GDM1 (cell line): ENCODE results near the gene HS3ST5.

Source experiments
- DNase-seq: peaks from one replicate; lab custom pipeline; 2025; lab: John Stamatoyannopoulos, UW

Gene HS3ST5, protein sequence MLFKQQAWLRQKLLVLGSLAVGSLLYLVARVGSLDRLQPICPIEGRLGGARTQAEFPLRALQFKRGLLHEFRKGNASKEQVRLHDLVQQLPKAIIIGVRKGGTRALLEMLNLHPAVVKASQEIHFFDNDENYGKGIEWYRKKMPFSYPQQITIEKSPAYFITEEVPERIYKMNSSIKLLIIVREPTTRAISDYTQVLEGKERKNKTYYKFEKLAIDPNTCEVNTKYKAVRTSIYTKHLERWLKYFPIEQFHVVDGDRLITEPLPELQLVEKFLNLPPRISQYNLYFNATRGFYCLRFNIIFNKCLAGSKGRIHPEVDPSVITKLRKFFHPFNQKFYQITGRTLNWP

DNA sequence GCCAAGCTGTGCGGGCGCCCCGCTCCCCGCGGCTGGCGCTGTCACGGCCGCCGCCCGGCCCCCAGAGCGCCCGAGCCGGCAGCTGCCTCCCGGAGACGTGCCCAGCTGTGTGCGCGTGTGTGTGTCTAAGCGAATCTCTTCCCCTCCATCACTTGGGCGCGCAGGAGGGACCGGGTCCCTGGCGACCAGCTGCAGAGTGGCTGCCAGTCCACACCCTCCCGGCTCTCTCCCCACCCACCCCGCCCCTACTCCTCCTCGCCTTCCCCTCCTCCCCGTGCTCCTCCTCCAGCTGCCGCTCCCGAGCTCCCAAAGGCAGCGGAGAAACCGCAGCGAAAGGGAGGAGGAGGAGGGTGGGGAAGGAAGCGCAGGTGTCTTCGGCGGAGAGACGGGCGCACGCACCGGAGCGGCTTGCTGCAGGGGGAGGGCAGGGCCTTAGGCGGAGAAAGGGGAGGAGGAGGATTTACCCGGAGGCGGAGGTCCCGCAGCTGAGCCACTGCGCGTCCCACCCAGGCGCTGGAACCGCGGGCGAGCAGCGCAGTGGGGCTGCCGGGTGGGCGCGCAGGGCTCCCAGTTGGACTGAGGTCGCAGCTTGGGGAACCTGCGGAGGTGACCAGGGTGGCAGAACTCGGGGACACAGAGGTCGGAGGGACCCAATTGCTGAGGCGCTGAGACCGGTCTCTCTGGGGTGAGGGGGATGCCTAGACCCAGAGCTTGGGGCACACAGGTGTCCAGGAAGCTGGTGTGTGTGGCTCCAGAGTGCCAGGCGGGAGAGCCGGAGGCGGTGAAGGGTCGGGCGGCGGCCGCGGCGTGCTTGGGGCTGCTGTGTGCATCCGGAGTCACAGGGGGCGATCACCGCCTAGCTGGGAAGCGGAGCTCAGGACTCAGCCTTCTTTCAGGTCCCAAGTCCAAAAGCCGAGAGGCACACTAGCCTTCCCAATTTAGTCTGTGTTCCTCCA lies at the start of gene HS3ST5:
Gene HS3ST5 (minus strand): TSS at position 198 of the 956 bp plus-strand sequence. CDS start 280,178 bp downstream, outside the sequence.
- DNase-seq, result no peak

DNA sequence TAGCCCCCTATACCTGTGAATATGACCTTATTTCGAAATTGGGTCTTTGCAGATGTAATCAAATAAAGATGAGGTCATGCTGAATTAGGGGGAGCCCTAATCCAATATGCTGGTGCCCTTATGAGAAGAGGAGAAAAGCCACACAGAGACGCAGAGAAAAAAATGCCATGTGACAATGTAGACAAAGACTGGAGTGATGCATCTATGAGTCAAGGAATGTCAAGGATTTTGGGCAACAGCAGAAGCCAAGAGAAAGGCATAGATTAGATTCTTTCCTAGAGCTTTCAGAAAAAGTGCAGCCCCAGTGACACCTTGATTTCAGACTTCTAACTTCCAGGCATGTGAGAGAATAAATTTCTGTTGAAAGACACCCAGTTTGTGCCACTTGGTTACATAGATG lies 47.4 kb upstream of the HS3ST5 start:
- no peak for DNase-seq

DNA sequence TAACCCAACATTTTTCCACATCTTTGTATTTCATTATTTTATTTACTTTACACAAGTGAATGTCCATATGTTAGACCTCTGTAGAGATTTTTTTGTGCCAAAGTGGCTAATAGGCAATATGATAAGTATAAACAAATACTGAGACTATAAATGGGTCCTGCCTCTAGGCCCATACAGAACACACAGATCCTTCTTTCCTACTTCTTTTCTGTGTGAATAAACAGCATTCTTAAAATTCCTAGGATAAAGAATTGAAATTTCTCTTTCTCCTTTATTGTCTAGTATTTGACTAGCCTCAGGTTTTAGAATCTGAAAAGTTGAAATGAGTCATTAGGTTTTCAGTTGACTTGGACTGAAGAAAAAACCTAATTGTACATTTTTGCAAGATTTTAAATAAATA lies 46.3 kb upstream of the HS3ST5 start:
- DNase-seq, result no peak

DNA sequence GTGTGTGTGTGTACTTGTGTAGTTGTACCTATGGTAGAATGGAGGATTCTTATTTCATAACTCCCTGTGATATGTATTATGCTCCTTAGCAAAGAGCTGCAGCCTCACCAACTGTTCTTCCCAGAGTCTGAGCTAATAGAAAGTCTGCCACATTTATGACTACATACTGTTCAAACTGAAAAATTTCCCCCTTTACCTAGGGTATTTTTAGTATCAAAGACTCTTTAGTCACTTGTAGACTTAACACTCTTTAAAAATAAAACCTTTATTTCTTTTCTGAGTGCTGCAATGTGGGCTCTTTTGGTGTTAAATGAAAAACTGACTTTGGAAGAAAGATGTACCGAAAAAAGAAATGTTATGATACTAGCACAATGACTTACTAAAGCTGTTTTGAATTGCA lies 39.6 kb upstream of the HS3ST5 start:
- DNase-seq, result no peak

DNA sequence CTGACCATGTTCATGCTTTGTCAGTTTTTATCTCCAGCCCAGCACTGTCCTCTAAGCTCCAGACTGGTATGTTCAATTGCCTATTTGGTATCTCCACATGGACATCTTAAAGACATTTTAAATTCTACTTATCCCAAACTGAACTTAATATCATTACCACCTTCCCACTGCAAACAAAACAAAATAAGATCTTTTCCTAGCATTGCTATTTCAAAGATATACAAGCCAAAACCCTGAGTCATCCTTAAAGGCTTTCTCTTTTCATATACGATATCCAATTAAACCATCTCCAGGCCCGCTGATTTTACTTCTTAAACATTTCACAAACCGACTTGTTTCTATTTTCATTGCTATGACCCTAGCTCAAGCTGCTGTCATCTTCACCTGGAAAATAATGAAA lies 35.1 kb upstream of the HS3ST5 start:
- no peak for DNase-seq

DNA sequence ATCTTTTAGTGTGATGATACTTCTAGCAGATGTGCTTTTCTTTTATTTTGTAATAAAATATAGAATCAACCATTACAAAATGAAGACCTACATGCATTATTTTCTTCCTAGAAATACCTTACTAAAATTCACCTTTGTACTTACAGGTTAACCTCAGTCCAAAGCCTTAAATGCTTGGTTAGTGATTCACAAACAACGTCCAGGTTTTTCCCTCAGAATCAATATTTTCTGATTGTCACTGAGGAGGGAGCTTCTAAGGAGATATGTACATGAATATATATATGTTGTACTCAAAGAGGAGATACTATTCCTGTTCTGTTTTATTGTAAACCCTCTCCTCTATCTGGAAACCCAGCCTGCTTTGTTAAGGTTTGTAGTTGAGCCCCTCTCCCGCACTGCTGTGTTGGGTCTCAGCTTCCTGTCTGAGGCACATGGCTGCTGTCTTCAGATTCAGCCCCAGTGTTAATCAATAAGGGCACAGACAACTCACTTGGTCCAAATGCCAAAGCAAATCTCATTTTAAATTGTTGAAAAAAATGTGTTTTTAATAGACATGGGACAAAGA lies 33.9 kb upstream of the HS3ST5 start:
- DNase-seq, result no peak

DNA sequence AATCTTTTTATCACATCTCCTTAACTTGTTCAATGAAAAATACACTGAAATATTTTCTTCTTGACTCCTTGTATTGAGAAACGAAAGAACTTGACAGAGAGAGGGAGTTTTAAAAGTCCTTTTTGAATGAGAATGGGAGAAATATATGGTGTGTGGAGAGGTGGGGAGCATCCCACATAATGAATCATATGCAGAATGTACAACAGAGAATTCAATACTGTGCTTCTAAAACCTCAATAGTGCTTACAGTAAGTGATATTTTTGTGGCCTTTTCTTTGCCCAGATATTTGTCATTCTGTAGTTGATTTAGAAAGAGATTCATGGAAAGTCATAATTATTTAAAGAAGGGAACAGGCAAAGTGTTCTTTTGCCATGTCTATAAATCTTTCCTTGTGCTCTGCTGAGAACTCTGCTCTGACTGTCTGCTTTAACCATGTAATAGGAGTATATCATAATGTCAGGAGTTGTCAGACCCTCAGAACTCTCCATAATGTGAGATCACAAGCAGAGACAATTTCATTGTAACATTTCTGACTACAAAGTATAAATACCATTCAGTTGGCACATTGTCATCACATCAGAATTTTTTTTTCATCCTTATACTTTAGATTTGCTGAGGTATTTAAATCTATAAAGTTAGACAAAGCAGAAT lies 32.8 kb upstream of the HS3ST5 start:
- DNase-seq, result no peak

DNA sequence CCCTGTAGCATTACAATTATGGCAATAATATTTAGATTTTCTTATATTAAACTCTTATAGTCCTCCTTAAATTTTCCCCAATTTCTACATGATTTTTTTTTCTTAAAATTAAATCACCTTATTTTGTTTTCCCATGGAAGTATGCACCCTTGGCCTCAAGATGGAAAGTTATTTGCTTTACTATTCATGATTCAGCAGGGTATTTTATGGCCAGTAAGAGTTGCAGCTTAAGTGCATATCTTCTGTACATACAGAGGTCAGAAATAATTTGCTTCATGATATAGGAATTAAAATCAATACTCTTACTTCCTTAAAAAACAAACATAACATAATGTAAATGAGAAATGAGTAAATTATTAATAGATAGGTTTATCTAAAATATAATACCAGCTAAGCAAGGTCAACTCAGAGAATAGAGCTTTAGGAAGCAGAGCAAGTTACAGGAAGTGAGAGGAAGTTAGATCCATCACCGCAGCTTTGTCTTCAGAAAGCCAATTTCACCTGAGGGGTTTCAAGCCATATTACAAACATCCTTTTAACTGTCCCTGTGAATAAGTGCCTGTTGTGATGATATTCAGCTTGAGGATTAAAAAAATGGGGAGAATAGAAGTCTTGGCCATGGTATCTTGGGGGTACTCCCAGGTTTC lies 24.6 kb upstream of the HS3ST5 start:
- no peak for DNase-seq

DNA sequence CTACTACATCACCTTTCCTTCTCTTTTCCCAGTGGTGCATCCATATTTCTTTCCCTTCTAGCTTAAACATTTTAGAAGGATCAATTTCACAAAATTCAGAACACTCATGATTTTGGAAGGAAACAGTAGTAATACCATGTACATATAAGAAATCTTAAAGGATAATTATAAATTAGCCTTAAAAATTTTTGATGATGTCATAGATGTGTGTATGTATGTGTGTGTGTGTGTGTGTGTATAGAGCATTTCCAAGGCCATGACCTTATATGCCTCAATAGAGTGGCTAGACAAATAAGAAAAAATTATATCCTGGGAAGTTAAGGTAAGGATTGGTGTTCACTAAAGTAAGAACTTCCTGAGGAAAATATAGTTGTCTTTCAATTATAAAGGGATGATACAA lies 24.1 kb upstream of the HS3ST5 start:
- no peak for DNase-seq

DNA sequence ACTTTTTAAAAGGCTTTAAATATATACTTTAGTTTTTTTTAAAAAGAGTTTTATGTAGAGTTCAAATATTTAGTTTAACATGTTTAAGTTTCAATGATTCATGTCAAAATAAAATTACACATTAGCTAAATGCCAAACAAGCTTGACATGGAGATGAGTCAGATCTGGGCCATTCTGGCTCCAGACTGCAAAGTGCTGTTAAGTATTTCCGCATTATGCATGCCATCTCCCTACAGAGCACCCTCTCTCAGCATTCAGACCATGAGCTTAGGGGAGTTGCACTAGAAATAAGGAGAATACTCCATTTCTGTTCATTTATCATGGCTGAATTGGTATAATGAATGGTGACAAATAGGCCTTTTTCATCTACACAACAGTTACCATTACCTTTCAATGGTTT lies 21.5 kb upstream of the HS3ST5 start:
- DNase-seq, result no peak

DNA sequence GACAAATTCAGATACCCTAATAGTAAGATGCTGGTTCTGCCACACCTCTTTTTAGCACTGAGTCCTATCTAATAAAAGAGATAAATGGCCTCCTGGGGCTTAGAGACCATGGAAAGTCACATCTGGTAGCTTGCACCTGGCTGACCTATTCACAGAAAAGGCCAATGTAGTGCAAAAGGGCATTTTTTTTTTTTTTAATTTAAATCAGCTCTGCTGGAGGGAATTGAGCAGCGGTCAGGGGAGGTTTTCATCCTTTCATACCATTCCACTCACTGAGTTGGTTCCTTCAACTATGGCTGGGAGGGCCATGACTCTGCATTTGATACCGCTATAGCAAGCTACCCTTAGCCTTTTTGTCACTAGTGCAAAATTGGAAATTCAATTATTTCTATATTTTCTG lies 20.1 kb upstream of the HS3ST5 start:
- DNase-seq, result no peak

DNA sequence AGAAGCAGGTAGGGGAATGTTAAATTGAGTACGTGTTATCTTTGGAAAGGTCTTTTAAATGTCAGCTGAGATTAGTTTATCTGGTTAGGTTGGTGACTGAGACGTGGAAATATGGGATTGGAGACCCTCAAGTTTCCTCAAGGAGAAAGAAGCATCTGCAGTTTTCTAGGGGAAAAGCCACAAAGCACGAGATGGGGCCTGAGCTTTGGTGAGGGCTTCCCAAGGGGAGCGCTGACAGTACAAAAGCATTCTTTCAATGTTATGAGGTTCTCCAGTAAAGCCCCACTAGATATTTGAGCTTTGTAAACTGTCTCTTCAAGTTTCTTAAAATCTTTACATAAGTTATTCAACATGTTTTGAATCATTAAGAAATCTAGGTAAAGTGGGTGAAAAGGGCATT lies 19.6 kb upstream of the HS3ST5 start:
- DNase-seq, result no peak

DNA sequence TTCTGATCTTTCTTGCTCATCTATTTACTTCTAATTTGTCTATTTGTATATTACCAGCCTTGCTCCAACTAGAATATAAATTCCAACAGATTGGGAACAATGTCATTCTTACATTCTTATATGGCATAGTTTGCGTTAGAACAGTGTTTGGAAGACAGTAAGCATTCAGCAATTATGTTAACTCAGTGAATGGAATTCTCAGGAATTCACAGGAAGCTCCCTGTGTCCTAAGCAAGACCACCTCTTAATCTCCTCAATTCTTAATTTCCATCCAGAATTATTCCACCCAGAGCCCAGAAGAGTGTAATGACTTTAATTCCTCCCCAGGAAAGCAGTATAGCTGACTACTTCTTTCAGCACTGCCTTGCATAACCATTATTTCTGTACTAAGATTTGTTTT lies 18.2 kb upstream of the HS3ST5 start:
- DNase-seq, result no peak

DNA sequence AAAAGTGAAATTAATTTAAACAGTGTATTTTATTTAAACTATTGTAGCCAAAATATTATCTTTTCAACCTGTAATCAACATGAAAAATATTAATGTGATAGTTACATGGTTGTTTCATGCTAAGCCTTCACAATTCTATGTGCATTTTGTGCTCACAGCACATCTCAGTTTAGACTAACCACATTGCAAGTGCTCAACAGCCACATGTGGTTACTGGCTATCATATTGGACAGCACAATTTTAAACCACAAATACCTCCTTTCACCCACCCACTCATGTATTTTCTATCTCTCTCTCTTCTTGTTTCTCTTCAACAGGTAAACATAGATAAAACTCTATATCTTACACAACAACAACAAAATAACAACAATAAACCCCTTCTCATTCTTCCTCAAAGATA lies 12.5 kb upstream of the HS3ST5 start:
- no peak for DNase-seq

DNA sequence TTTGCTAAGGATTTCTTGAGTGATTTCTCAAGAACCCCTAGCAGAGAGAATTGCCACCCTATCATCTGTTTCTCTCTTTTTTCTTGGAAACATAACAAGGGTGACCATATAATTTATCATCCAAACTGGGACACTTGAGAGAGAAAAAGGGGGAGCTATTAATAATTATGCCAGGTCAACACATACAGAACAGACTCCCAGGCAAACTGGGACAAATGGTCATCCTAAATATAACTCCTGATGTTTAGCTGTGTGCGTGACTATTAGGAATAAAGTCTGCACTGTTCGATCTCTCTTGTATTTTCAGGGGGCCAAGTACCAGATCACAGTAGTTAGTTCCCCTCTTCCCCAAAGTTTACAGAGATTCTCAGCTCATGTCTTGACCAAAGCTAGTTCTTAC lies 11.7 kb upstream of the HS3ST5 start:
- no peak for DNase-seq

DNA sequence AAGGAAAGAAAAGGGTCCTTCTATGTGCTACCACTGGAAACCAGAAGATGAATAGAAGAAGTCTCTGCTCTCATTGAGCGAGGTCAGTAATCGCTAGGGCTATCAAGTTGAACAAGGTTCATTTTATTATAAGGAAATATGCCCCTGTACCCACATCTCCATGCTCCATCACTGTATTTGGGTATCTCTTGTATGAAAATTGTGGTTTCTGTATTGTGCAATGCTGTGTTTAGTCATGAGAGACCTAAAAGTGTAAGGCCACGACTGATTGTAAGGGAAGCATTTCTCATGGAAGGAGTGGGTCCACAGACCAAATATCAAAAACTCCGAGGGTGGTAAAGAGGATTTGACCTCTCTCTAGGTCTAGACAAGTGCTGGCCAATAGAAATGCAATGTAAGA lies 3.6 kb upstream of the HS3ST5 start:
- DNase-seq, result no peak

DNA sequence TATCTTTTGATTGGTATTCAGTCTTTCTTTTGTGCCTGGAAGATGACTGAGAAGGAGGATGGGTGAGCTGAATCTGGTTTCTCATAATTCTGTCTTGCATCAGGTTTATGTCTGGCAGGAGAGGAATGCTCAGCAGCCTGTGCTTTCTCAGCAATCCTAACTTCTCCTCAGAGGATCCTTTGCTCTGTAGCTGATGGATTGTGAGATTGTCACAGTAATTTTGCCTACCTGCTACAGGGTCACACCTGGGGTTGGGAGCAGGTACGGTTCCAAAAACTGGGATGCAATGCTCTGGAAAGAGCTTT lies 2.1 kb upstream of the HS3ST5 start:
- DNase-seq, result no peak

DNA sequence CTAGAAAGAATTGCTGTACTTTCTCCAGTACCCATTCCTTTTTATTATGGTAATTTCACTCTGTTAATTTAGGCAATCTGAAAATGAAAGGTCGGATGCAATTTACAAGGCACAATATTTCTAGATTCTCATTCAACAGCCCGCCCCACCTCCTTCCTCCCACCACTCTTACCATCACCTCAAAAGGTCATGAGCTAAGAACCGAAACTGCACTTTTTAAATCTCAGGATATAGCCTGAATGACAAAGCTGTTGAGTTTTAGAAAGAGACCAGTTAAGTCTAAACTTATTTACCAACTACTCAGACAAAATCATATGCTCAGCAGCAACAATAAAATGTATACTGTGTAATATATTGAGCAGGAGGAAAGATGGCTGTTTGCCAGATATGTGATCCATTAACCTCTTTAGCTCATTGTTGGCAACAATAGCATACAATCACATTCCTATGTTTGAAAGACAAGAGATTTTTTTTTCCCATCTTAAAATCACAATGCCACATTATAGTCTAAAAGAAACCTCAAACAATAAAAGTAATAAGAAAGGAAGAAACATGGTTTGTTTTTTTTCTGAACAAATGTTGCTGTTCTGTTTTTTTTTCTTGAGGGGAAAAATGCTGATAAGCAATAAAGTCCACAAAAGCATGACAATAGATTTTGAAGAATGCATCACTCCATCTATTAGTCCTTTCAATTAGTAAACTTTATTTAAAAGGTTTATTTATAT lies 1.6 kb upstream of the HS3ST5 start:
- DNase-seq, result no peak

DNA sequence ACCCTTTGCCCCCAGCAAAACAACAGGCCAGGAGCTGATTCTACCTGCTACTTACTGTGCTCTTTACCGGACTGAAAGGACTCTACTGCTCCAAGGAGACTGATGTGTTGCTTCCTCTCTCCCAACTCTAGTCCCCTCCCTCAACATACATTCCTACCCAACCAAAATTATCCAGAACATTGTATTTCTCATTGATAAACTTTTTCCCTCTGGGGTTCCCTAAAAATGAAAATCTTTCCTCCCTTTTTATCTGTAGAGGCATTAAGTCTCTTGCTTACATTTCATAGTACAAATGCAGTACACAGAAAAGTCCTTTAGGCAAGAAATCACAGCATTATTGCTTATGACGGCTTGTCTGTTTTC lies 940 bp upstream of the HS3ST5 start:
- no peak for DNase-seq

DNA sequence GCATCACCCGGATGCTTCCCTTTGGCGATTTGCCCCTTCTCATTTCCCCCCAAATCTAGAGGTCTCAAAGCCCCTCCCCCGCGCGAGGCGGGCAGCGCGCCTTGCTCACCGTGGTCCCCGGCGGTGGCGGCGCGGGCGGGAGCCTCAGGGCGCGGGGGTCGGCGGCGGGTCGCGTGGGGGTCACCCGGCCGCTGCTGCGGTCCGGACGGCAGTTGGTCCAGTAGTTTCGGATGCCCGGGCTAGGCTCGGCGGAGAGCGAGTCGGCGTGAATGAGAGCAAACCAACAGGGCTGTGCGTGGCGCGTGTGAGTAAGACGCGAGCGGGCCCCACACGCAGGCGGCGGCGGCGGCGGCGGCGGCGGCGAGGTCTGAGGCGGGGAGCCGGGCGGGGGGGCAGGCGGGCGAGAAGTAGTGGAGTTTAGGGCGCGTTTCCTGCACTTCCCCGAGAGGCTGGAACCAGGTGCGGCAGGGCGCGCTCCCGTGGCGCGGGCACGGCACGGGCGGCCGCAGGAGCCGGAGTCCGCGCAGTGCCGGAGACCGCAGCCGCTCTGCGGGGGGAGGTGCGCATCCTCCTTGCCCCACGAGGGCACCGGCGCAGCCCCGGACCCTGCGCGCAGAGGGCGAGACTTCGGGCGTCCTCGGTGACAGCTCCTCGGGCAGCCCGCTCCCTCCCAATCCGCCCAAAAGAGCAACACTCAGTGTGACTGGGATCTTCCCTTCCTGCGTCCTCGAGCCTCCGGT lies 567 bp downstream of the HS3ST5 start:
- no peak for DNase-seq

DNA sequence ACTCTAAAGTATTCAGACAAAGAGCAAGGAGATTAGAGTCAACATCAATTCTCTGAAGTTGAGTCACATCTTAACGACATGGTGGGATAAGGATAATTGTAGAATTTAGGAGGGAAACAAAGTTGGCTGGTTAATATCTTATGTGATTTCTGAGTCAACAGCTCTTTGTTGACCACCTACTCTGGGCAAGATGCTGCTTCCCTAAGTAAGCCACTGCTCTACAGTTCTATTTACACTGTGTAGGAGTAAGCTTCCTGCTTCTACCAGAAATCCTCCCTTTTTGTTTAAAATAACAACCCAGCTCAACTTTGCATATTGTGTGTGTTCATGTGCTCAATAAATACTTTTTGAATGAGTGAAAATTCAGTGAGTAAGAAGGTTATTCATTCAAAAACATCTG lies 3.1 kb downstream of the HS3ST5 start:
- DNase-seq, result no peak
